HUES48 (cell line): ENCODE results near the gene BICDL1.
A peak's percentile ranks its signal among the peaks of the same experiment; 100 is the strongest.

Experiments used
- H3K27ac ChIP-seq: one replicate; pipeline ENCODE4 v1.7.0; 2013; ENCODE audit warnings: low read depth, low read length, inconsistent platforms
- H3K27me3 ChIP-seq: 2 replicates; pipeline ENCODE4 v1.6.1; 2013; ENCODE audit warnings: mild to moderate bottlenecking, low read length; ENCODE audit not compliant: control insufficient read depth, insufficient read depth
- H3K36me3 ChIP-seq: 2 replicates; pipeline ENCODE4 v1.6.1; 2013; ENCODE audit warnings: low read length; ENCODE audit not compliant: control insufficient read depth, insufficient read depth
- H3K4me1 ChIP-seq: 2 replicates; pipeline ENCODE4 v1.6.1; 2013; ENCODE audit warnings: mild to moderate bottlenecking, low read length; ENCODE audit not compliant: control insufficient read depth, insufficient read depth
- H3K4me3 ChIP-seq: 2 replicates; pipeline ENCODE4 v1.5.1; 2013; ENCODE audit warnings: mild to moderate bottlenecking, low read depth, low read length
- H3K9ac ChIP-seq: 2 replicates; pipeline ENCODE4 v1.6.1; 2013; ENCODE audit warnings: mild to moderate bottlenecking, low read depth, low read length, moderate library complexity
- H3K9me3 ChIP-seq: 2 replicates; pipeline ENCODE4 v1.6.1; 2013; ENCODE audit warnings: low read length; ENCODE audit not compliant: control insufficient read depth, insufficient read depth

Gene BICDL1

DNA sequence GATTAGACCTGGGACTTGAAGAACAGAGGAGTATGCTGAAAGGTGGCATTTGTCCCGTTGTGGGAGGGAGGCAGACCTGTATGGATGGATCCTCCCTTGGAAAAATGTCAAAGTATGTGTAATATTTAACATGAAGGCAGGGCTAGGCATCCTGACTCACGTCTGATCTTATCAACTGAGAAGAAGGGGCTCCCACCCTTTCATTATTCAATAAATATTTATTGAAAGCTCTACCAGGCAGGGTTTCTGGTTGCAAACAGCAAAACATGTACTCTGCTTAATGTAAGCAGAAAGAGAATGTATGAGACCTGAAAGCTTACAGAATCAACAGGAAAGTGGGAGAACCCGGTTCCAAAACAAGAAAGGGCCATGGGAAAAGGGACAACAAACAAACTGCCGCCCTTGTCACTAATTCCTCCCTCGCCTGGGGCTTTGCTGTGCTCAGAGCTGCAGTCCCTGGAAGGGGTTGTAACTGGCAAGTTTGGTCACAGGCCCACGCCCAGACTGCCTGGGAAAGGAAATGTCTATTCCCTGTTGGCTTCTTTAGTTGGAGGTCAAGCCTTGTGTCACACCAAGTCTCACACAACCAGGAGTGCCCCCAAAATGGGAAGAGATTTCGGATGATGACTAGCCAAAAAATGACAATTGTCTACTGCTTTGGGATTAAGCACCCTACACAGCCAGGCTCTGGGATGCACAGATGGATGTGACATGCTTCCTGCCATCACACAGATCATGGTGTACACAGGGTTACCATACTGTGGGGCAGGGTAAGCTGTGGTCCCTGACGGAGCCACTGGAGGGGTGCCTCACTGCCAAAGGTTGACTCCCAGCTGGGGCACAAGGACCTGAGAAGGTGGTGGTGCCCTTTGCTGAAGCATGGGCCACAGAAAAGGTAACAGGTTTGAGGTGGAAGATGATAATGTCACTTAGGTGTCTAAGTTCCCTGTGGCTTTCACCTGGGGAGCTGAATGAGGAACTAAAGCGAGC lies 90.7 kb downstream of the BICDL1 start:
- H3K4me1 ChIP-seq = no peaks in the 10 kb centered on the region; the same call in 1 of the 2 replicates
- no peaks in the 10 kb centered on the region for H3K27me3 ChIP-seq
- no peak overlapping the region for H3K27ac ChIP-seq
- H3K9me3 ChIP-seq = no peaks in the 10 kb centered on the region
- no peak overlapping the region for H3K4me3 ChIP-seq
- no peak overlapping the region for H3K9ac ChIP-seq
- peaks cover 2% of the 10 kb centered on the region; the same call in 1 of the 2 replicates for H3K36me3 ChIP-seq

DNA sequence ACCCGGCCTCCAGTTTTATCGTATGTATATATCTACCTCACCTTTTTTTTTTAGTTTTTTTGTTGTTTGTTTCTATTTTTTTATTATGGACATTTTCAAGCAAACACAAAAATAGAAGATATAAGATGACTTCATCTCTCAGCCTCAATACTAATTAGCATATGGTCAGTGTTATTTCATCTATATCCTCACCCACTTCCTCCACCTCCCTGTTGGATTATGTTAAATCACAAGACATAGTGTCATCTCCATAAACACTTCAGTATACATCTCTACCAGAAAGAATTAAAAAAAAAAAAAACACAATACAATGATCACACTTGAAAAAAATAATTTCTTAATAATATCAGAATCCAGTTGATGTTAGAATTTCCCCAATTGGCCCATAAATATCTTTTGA lies 92.6 kb downstream of the BICDL1 start:
- Histone ChIP-seq H3K9ac (no peak overlapping the region), H3K27ac (no peak overlapping the region), H3K4me1 (peaks cover 14% of the 10 kb centered on the region), H3K36me3 (peaks cover 1% of the 10 kb centered on the region; the same call in 1 of the 2 replicates), H3K27me3 (no peaks in the 10 kb centered on the region), H3K4me3 (no peak overlapping the region), H3K9me3 (no peaks in the 10 kb centered on the region)

DNA sequence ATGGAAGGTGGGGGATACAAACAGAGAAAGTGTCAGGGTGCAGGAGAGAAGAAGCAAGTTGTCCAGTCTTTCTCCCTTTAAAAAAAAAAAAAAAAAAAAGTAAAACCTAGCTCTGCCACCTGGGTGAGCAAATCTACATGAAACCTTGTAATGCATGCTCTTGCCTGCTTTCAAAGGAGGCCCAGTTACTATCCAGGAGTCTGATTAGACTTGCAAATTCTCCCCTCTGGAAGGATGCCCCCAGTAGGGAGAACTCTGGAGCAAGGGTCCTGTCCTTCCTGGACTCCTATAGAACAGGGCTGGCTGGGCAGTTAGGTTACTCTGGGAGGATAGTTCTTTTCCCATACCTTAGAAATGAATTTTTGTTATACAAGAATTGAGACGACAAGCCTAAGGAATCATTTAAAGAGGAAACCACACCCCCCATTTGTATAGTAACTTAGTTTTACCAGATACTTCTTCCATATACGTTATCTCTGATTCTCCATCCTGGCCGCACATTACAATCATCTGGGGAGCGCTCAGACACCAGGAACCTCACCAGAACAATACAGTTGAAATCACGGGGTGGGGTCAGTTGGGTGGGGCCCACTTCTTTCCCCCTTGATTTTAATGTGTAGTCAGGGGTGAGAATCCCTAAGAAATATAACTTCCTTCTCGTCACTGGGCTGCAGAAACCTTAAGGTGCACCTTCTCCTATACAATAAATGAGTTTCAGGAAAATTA lies 97.0 kb downstream of the BICDL1 start:
- no peaks in the 10 kb centered on the region for H3K27me3 ChIP-seq
- peak overlapping the region; percentile 42; the same call in 1 of the 2 replicates for H3K4me3 ChIP-seq
- no peaks in the 10 kb centered on the region for H3K9me3 ChIP-seq
- peak overlapping the region; percentile 94 for H3K27ac ChIP-seq
- peaks cover 19% of the 10 kb centered on the region for H3K4me1 ChIP-seq
- peaks cover 5% of the 10 kb centered on the region; the same call in 1 of the 2 replicates for H3K36me3 ChIP-seq
- H3K9ac ChIP-seq = peak overlapping the region; percentile 71

DNA sequence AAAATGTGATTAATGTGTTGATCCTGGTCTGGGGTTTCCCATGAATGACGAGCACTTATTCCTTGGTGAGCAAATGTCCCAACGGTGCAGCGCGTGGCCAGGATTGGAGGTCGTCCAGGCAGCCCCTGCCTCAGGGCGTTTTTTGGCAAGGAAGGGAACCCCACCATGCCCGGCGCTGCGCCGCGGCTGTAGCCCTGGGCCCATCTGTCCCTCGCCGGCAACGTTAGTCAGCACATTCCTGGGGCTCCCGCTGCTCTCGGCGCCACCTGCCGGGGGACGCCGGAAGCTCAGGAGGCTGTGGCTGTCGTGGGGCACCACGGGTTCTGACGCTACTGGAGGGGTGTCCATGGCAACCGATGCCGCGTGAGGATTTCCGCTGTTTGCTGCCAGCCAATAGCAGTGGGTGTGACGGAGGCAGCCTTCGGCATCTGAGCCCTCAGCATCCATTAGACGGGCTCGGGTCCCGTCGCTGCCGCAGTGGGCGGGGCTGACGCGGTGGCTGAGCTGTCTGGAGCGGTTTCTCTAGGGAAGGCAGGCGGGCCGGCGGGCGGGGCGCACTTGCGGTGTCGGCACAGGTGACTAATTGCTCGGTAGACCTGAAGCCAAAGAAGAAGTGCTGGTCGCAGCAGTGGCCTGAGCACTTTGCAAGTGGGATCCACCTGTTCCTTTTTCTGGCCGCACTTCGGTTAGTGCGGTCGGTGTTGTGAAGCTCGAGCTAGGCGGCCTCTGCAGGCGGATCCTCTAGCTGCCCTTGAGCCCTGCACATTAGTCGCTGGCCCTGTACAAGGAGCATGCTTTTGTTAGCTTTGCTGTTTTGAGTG lies 98.0 kb downstream of the BICDL1 start:
- H3K9me3 ChIP-seq = no peaks in the 10 kb centered on the region
- H3K4me3 ChIP-seq = peak overlapping the region; percentile 58
- peak overlapping the region; percentile 94 for H3K27ac ChIP-seq
- peaks cover 19% of the 10 kb centered on the region for H3K4me1 ChIP-seq
- no peaks in the 10 kb centered on the region for H3K27me3 ChIP-seq
- H3K9ac ChIP-seq = peak overlapping the region; percentile 71
- peaks cover 5% of the 10 kb centered on the region; the same call in 1 of the 2 replicates for H3K36me3 ChIP-seq

DNA sequence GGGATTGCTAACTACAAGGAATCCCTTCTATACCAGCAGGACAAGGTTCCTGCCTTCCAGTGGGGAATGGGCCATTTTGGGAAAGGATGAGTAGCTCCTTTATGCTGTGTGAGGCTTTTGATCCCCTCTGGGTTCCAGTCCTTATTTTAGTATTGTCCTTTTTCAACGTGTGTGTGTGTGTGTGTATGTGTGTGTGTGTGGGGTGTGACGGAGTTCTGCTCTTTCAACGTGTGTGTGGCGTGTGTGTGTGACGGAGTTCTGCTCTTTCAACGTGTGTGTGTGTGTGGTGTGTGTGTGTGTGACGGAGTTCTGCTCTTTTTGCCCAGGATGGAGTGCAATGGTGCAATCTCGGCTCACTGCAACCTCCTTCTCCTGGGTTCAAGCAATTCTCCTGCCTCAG lies 100.1 kb downstream of the BICDL1 start:
- Histone ChIP-seq H3K27me3 (no peaks in the 10 kb centered on the region), H3K9me3 (no peaks in the 10 kb centered on the region), H3K4me3 (no peak overlapping the region), H3K36me3 (peaks cover 5% of the 10 kb centered on the region; the same call in 1 of the 2 replicates), H3K4me1 (peaks cover 33% of the 10 kb centered on the region), H3K27ac (no peak overlapping the region), H3K9ac (no peak overlapping the region)

DNA sequence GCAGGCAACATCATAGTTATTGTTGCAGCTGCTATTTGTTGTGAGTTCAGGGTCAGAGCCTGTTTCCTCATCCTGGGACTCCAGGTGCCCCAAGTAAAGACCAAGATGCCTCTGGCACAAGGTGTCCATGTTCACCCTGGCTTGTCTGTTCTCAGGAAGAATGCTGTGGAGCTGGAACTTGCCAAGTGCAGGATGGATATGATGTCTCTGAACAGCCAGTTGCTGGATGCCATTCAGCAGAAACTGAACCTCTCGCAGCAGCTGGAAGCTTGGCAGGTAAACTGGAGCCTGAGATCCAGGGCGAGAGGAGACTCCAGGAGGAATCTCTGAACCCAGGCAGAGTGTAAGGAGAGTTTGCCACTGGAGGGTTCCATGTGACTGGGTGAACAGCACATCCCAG lies 100.8 kb downstream of the BICDL1 start:
- no peak overlapping the region for H3K4me3 ChIP-seq
- no peak overlapping the region for H3K9ac ChIP-seq
- no peaks in the 10 kb centered on the region for H3K9me3 ChIP-seq
- H3K4me1 ChIP-seq = peaks cover 40% of the 10 kb centered on the region
- H3K27ac ChIP-seq = no peak overlapping the region
- no peaks in the 10 kb centered on the region for H3K27me3 ChIP-seq
- peaks cover 9% of the 10 kb centered on the region for H3K36me3 ChIP-seq

DNA sequence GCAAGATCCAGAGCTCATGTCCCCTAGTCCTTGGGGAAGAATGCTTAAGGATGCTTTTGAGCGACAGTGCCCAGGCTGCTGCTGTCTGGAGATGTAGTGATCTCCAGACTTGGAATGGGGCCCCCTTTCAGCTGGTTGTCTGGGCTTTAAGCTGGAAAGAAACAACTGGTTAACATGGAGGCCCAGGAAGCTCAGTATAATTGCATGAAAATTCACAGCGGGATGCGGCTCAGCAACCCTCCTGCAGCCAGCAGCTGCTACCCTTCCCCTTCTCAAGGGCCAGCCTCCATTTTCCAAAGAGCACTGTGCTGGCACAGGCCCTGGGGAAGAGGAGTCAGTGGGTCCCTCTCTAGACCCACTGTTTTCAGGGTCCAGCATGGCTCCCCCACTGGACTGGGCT lies 101.2 kb downstream of the BICDL1 start:
- no peaks in the 10 kb centered on the region for H3K27me3 ChIP-seq
- H3K9ac ChIP-seq = no peak overlapping the region
- H3K36me3 ChIP-seq = peaks cover 9% of the 10 kb centered on the region
- peak overlapping the region; percentile 22 for H3K27ac ChIP-seq
- no peaks in the 10 kb centered on the region for H3K9me3 ChIP-seq
- no peak overlapping the region for H3K4me3 ChIP-seq
- peaks cover 42% of the 10 kb centered on the region for H3K4me1 ChIP-seq

DNA sequence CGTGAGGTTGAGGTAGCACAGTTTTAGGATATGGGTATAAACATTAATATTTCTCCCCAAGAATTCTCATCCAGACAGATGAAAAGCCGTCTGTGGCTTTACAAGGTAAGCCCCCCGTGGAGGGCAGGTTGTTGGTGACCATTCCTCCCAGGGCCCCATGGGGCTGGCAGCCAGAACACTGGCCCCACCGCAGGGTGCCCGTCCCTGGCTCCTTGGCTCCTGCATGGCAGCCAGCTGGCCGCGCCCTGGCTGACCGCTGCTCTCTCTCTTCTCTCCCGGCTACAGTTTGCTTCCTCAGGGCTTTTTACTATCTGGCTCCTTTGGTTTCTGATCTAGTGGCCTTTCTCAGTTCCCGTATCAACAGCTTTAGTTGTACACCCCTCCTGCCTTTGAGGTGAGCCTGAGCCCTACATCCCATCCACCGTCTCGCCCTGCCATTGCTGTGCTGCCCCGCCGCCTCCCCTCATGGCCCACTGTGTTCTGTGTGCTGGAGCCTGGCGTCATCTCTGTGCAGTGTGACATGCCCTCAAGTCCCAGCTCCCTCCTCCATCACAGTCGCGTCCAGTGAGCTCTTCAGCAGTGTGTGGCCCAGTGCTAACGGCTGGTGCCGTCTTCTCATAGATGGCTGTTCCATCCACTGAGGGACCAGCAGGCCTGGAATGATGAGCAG lies 101.7 kb downstream of the BICDL1 start:
- Histone ChIP-seq H3K9ac (no peak overlapping the region), H3K4me3 (no peak overlapping the region), H3K27ac (peak overlapping the region; percentile 22), H3K9me3 (no peaks in the 10 kb centered on the region), H3K27me3 (no peaks in the 10 kb centered on the region), H3K36me3 (peaks cover 9% of the 10 kb centered on the region), H3K4me1 (peaks cover 37% of the 10 kb centered on the region)

DNA sequence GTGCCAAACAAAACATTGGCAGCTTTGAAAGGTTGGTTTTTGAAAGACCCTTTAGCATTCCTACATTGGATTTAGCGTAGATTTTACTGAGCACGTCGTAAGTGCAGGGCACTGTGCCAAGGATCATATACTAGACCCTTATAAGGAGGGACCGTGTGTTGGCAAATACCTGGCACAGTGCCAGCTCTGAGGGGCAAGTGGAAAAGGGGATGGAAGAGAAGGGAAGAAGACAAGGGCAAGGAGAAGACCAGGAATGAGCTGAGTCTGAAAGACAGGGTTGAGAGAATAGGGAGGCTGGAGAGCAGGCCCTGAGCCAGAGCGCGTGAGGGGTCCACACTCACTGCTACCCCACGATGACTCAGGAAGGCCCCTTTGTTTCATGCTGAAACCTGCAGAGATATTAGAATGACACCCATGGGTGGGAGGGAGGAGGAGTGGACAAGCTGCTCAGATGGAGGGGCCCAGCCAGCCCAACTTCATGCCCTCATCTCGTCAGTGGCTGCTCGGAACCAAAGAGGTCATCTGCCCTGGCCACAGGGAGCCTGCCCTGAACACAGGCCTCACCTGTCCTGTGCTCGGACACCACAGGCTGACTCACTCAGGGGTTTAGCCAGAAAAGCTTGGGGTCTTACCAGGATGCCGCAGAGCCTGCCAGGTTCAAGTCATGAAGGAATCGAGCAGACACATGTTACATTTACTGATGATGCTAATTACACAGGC lies 102.5 kb downstream of the BICDL1 start:
- Histone ChIP-seq H3K4me1 (peaks cover 29% of the 10 kb centered on the region), H3K9ac (no peak overlapping the region), H3K27ac (no peak overlapping the region), H3K27me3 (no peaks in the 10 kb centered on the region), H3K4me3 (no peak overlapping the region), H3K9me3 (no peaks in the 10 kb centered on the region), H3K36me3 (peaks cover 12% of the 10 kb centered on the region)
